Mucosa of stomach (tissue), 1 donor: ENCODE data around the gene LRP2BP.
"Not testable (repeated sequence)": the region's sequence is repeated elsewhere in the genome, so short reads cannot be mapped to it uniquely, and the experiment has no call there.

ENCODE experiments used
- H3K27me3 ChIP-seq: one replicate; pipeline ENCODE4 v1.7.0; 2013; ENCODE audit warnings: mild to moderate bottlenecking, low read length; ENCODE audit not compliant: control insufficient read depth, insufficient read depth
- H3K36me3 ChIP-seq: one replicate; pipeline ENCODE4 v1.7.0; 2013; ENCODE audit warnings: low read length; ENCODE audit not compliant: control insufficient read depth, insufficient read depth
- H3K4me1 ChIP-seq: one replicate; pipeline ENCODE4 v1.7.0; 2013; ENCODE audit warnings: mild to moderate bottlenecking, low read length; ENCODE audit not compliant: control insufficient read depth, insufficient read depth
- H3K4me3 ChIP-seq: one replicate; pipeline ENCODE4 v1.7.0; 2013; ENCODE audit warnings: low read length
- H3K9ac ChIP-seq: one replicate; pipeline ENCODE4 v1.7.0; 2013; ENCODE audit warnings: mild to moderate bottlenecking, low read length, moderate library complexity
- H3K9me3 ChIP-seq: one replicate; pipeline ENCODE4 v1.7.0; 2013; ENCODE audit warnings: mild to moderate bottlenecking, low read length, moderate library complexity; ENCODE audit not compliant: control insufficient read depth
- donor health status: Pancreatic carcinoma.

The LRP2BP gene

GRCh38 chr4:185332575-185333464 is 62.9 kb downstream of the LRP2BP start:
- Histone ChIP-seq H3K9me3 (no peaks in the 10 kb centered on the region), H3K9ac (no peak overlapping the region), H3K4me3 (no peak overlapping the region), H3K36me3 (no peaks in the 10 kb centered on the region), H3K4me1 (no peaks in the 10 kb centered on the region), H3K27me3 (no peaks in the 10 kb centered on the region)

DNA sequence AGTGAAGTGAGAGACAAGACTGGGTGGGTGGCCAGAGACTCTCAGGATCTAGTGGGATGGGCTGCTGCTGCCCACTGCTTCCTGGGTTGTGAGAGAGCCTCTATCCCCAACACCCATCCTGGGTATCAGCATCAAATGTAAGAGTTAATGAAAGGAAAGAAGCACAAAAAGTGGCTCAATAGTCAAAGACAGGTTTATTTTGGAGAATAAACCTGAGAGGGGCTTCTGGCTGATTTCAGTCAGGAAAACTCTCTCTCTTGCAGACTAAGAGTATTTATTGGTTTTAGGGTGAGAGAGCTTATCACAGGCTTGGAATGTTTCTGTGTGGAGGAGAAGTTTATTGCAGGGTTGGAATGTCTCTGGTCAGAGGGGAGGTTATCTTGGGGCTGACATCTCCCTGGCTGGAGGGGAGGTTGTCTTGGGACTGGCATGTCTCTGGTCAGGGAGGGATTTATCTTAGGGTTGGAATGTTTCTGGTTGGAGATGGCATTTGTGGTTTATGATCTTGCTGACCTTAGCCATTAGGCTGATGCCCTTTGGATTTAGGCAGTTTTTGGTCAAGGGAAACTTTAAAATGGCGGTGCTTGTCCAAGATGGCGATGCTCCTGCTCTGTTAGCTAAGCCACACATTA is 65.7 kb downstream of the LRP2BP start:
- H3K36me3 ChIP-seq, H3K4me3 ChIP-seq, H3K27me3 ChIP-seq, H3K9me3 ChIP-seq, H3K9ac ChIP-seq, H3K4me1 ChIP-seq: not testable (repeated sequence)

GRCh38 chr4:185328586-185328985 is 67.1 kb downstream of the LRP2BP start:
- Histone ChIP-seq H3K4me1 (no peaks in the 10 kb centered on the region), H3K9me3 (no peaks in the 10 kb centered on the region), H3K27me3 (no peaks in the 10 kb centered on the region), H3K4me3 (no peak overlapping the region), H3K36me3 (no peaks in the 10 kb centered on the region), H3K9ac (no peak overlapping the region)

GRCh38 chr4:185325721-185326120 is 70.0 kb downstream of the LRP2BP start:
- not testable (repeated sequence) for H3K9ac ChIP-seq, H3K9me3 ChIP-seq, H3K36me3 ChIP-seq, H3K4me1 ChIP-seq, H3K4me3 ChIP-seq, H3K27me3 ChIP-seq

- H3K9ac ChIP-seq, H3K36me3 ChIP-seq, H3K9me3 ChIP-seq, H3K4me3 ChIP-seq, H3K4me1 ChIP-seq, H3K27me3 ChIP-seq: not testable (repeated sequence)
Measured at GRCh38 chr4:185324361-185324760, 71.4 kb downstream of the LRP2BP start.

GRCh38 chr4:185323606-185324005 is 72.1 kb downstream of the LRP2BP start:
- H3K4me1 ChIP-seq: no peaks in the 10 kb centered on the region
- H3K36me3 ChIP-seq: no peaks in the 10 kb centered on the region
- H3K4me3 ChIP-seq: no peak overlapping the region

DNA sequence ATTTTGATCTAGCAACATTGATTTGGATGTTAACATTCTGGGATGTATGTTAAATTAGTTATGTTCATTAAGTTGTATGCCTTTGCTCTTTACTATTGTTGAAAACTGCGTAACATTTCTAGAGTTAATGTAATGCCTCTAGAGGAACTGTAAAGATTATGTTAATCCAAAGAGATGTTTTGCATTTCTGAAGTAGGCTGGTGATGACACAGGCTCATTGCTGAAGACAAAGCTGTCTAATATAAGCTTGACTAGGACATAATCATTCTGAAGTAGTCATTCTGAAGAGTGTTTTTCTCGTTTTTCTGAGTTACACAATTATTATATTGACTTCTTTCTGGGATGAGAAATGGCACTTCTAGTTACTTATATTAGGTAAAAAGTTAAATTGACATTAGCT is 72.9 kb downstream of the LRP2BP start:
- H3K4me3 ChIP-seq: no peak overlapping the region
- no peaks in the 10 kb centered on the region for H3K27me3 ChIP-seq
- no peaks in the 10 kb centered on the region for H3K9me3 ChIP-seq
- H3K9ac ChIP-seq: no peak overlapping the region
- no peaks in the 10 kb centered on the region for H3K36me3 ChIP-seq
- no peaks in the 10 kb centered on the region for H3K4me1 ChIP-seq

More at GRCh38 chr4:185323606-185324005, 72.1 kb downstream of the LRP2BP start:
- Histone ChIP-seq H3K27me3 (no peaks in the 10 kb centered on the region), H3K9me3 (no peaks in the 10 kb centered on the region), H3K9ac (no peak overlapping the region)

- Histone ChIP-seq H3K9me3 (no peaks in the 10 kb centered on the region), H3K27me3 (no peaks in the 10 kb centered on the region), H3K4me3 (no peak overlapping the region), H3K36me3 (no peaks in the 10 kb centered on the region), H3K4me1 (no peaks in the 10 kb centered on the region), H3K9ac (no peak overlapping the region)
Measured at GRCh38 chr4:185318679-185319078, 77.0 kb downstream of the LRP2BP start.

GRCh38 chr4:185317880-185318279 is 77.8 kb downstream of the LRP2BP start:
- H3K9me3 ChIP-seq: no peaks in the 10 kb centered on the region
- no peaks in the 10 kb centered on the region for H3K27me3 ChIP-seq
- H3K4me1 ChIP-seq: no peaks in the 10 kb centered on the region
- H3K36me3 ChIP-seq: no peaks in the 10 kb centered on the region
- H3K9ac ChIP-seq: no peak overlapping the region
- no peak overlapping the region for H3K4me3 ChIP-seq

GRCh38 chr4:185317462-185317861 is 78.3 kb downstream of the LRP2BP start:
- H3K9me3 ChIP-seq, H3K4me1 ChIP-seq, H3K27me3 ChIP-seq, H3K9ac ChIP-seq, H3K36me3 ChIP-seq, H3K4me3 ChIP-seq: not testable (repeated sequence)
